Stimulated activated CD4-positive, alpha-beta T cell treated with anti-CD3 and anti-CD28 coated beads, TNF-alpha, amount 100 ng/mL, for 48 hours (primary cell): ENCODE measurements around the gene TAS2R40.
"Not testable (repeated sequence)": the region's sequence is repeated elsewhere in the genome, so short reads cannot be mapped to it uniquely, and the experiment has no call there.

Experiments
- DNase-seq, 3 donors: peaks; one replicate each; pipeline ENCODE4 v3.0.0-alpha.2; 2020; ENCODE audit warnings: low read depth in 3 of 3

Gene TAS2R40

GRCh38 chr7:143250199-143250598 is 28.4 kb downstream of the TAS2R40 start:
- DNase-seq, result no peak

GRCh38 chr7:143250822-143251221 is 29.0 kb downstream of the TAS2R40 start:
- DNase-seq, result no peak

GRCh38 chr7:143252006-143252405 is 30.2 kb downstream of the TAS2R40 start:
- DNase-seq, result no peak

- no peak for DNase-seq
Measured at GRCh38 chr7:143255564-143255963, 33.7 kb downstream of the TAS2R40 start.

- DNase-seq, result no peak
Measured at GRCh38 chr7:143256325-143256724, 34.5 kb downstream of the TAS2R40 start.

- DNase-seq, result no peak
Measured at GRCh38 chr7:143256932-143257331, 35.1 kb downstream of the TAS2R40 start.

- DNase-seq, result no peak
Measured at GRCh38 chr7:143257501-143257900, 35.7 kb downstream of the TAS2R40 start.

DNA sequence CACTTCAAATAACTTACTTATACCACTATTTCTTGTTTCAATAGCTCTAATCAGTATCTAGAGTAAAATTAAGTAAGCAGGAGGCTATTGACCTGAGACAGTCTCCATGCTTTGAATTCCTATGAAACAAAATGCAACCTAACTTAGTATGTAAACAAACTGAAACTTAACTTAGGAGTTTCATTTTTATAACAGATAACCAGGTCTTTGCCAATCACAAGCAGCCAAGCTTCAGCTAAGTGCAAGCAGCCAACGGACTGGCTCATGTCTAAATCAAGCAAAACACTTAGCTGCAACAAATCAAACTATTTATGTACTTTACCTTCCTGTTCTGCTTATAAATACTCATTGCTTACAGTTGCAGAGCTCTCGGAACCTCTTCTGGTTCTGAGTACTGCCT is 37.0 kb downstream of the TAS2R40 start:
- DNase-seq, result no peak

GRCh38 chr7:143259765-143260164 is 37.9 kb downstream of the TAS2R40 start:
- no peak for DNase-seq

- DNase-seq, result no peak
Measured at GRCh38 chr7:143261901-143262300, 40.1 kb downstream of the TAS2R40 start.

DNA sequence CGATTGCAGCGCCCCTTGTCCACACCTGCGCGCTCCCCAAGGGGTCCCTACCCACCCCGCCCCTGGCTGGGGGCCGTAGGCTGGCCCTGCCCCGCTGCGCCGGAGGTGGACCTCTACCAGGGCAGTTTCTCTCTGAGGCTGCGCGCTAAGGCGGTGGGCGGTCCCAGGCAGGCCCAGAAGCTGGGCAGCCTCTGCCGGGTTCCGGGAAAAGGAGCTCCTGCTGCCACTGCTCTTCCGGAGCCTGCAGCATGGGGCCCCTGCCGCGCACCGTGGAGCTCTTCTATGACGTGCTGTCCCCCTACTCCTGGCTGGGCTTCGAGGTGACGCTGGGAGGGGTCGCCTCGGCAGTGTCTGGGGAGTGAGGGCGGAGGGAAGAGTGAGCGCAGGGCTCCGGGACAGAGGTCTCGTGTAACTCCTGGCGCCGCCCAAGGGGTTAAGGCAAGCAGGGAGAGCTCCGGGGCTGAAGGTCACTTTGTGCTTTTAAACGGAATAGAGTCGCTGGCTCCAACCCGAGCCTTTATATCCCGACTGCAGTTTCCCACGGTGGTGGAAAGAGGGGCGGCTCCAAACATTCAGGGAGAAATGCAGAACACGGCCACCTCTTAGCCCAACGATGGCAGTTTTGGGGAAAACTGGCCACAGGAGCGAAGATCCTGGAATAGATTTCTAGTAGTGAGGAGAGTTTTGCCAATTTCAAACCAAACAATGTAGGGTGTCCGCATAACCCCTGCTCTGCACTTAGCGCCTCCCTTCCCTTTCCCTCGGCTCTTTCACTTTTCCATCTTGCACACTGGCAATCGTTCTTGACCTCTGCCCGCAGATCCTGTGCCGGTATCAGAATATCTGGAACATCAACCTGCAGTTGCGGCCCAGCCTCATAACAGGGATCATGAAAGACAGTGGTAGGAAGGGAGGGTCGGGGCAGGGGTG is 41.7 kb downstream of the TAS2R40 start, which contains the start of gene GSTK1:
Gene GSTK1 (plus strand): TSS at position 176 of the 930 bp plus-strand sequence. CDS start 73 bp downstream, at position 249.
- peak; percentile 58 to 81 (median 61) for DNase-seq

DNA sequence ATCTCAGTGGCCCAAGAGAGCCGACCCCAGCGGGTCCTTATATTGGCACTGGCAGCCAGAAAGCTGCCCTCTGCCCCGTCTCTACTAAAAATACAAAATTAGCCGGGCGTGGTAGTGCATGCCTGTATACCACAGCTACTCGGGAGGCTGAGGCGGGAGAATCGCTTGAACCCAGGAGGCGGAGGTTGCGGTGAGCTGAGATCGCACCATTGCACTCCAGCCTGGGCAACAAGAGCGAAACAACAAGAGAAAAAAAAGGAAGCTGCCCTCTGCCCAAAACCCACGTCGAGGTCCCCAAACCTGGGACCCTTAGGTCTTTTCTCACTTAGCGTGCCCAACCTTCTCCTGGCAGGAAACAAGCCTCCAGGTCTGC is 42.3 kb downstream of the TAS2R40 start:
- not testable (repeated sequence) for DNase-seq

DNA sequence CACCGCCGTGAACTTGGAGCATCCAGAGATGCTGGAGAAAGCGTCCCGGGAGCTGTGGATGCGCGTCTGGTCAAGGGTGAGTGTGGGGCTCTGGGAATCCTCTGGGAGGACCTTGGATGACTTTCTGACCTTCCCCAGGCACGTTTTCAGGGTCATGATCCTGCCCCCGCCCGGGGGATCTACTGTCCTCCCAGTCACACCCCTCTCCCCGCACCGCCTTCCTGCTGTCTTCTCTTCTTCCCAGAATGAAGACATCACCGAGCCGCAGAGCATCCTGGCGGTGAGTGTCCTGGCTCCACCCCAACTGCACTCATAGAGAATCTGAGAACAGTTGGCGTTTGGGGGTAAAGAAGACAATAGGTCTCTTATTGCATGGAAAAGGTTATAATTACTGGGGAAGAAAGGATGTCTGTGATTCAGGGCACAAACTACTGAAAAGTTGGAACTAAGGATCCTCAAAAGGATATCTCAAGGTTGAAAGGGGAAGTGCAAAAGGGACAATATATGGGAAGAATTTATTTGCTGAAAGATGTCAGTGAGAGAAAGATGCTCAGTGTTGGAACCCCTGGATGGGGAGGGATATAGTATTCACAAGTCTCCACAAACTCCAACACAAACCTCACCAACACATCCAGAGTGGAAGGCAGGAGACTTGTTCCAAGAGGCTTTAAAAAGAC is 43.3 kb downstream of the TAS2R40 start:
- no peak for DNase-seq

DNA sequence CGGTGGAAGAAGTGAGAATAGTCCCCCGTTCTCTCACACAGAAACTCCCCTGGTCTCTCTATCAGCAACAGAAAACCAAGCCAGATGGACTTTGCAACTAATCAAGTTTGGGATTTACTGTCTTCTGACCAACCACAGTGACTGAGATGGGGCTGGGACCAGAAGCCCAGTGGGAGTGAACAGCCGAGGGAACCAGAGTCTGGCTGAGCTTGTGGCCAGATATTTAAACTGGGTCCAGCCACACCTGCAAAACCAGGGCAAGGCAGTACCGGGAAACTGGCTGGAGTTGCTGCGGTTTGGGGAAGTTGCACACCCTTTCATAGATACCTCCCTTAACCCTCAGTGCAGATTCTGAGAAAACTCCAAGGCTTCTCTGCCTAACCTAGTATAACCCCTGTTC is 47.4 kb downstream of the TAS2R40 start:
- no peak for DNase-seq

DNA sequence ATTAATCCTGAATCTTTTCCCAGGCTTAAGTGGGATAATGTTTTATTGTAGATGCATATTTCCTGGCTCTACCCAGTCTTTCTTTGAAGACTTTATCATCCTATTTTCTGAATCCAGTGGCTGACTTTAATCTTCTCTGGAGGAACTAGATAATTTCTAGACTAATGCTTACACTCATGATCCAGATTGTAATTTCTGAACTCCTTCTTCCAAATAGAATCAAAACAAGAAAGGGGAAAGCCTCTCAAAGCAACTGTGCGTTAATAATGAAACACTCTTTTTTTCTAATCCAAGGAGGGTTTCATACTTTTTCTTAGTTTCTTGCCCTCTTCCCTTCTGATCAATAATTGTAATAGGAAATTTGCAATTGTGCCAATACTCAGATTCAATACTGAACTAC is 49.4 kb downstream of the TAS2R40 start:
- no peak for DNase-seq
